Mammary epithelial cell (primary cell): Measurements from ENCODE around the gene NCKAP5.

ENCODE experiments used
- EZH2 ChIP-seq: IDR thresholded peaks from 2 replicates; pipeline ENCODE4 v1.6.1; 2012; ENCODE audit warnings: low read length, inconsistent platforms, borderline replicate concordance
- TF ChIP-seq, protein P1 (sequence below), 2 donors: IDR thresholded peaks in 1 of 2; conservative IDR thresholded peaks in 1 of 2; 2 replicates each; pipeline ENCODE4 v1.5.1; 2011 to 2012; ENCODE audit warnings: inconsistent platforms in 2 of 2, low read length in 2 of 2, mild to moderate bottlenecking in 2 of 2, control low read depth in 1 of 2, low read depth in 1 of 2; ENCODE audit not compliant: insufficient read depth in 1 of 2; ENCODE audit errors: extremely low read depth in 1 of 2

DNA sequence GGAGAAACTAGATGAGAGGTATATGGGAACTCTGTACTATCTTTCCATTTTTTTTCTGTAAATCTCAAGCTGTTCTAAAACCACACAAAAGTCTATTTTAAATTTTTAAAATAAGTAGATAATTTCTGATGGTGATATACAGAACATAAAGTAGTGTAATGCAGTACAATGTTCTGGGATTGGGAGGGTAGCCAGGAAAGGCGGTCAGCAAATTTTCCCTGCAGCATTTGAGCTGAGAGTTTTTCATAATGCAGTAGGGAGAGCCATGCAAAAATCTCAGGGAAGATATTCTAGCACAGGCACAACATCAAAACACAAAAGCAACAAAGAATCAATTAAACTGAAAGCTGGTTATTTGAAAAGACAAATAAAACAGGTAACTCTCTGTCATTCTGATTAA is 141.5 kb downstream of the NCKAP5 start:
- TF ChIP-seq, protein P1, sequence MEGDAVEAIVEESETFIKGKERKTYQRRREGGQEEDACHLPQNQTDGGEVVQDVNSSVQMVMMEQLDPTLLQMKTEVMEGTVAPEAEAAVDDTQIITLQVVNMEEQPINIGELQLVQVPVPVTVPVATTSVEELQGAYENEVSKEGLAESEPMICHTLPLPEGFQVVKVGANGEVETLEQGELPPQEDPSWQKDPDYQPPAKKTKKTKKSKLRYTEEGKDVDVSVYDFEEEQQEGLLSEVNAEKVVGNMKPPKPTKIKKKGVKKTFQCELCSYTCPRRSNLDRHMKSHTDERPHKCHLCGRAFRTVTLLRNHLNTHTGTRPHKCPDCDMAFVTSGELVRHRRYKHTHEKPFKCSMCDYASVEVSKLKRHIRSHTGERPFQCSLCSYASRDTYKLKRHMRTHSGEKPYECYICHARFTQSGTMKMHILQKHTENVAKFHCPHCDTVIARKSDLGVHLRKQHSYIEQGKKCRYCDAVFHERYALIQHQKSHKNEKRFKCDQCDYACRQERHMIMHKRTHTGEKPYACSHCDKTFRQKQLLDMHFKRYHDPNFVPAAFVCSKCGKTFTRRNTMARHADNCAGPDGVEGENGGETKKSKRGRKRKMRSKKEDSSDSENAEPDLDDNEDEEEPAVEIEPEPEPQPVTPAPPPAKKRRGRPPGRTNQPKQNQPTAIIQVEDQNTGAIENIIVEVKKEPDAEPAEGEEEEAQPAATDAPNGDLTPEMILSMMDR (conservative IDR thresholded peaks at IDR 0.05 in 1 of 2, IDR thresholded peaks at IDR 0.05 in 1 of 2; ENCODE audit: extremely low read depth in 1 of 2, insufficient read depth in 1 of 2, low read depth in 1 of 2, low read length in 2 of 2), result no peak
- TF ChIP-seq EZH2, result no peak
